Adrenal gland (tissue), 12 donors: ENCODE results near the gene RALY. TPM values are rescaled to one million over a fixed set of nuclear protein-coding genes. Genes with fewer than 3 reads are reported as not detected.
A peak's percentile ranks its signal among the peaks of the same experiment; 100 is the strongest.

ENCODE experiments used
- DNase-seq, 7 donors: peaks; one replicate each; pipeline ENCODE4 v3.0.0-alpha.2; 2019 to 2020
- H3K27ac ChIP-seq, 5 donors: fragments of 200-600 bp; sonication (generic) in 4 of 5; 1 replicate in 3 of 5; 2 replicates in 2 of 5; pipeline versions ENCODE4 v1.5.1 to v1.8.0; 2016 to 2020; ENCODE audit warnings: mild to moderate bottlenecking in 1 of 5
- H3K27me3 ChIP-seq: fragments of 200-600 bp; 2 replicates; pipeline ENCODE4 v1.8.0; 2021
- H3K36me3 ChIP-seq, 2 donors: fragments of 200-600 bp; replicated peaks in 1 of 2; 1 replicate in 1 of 2; 2 replicates in 1 of 2; pipeline versions ENCODE4 v1.5.1 to v1.8.0; 2018 to 2022
- H3K4me1 ChIP-seq, 2 donors: fragments of 200-600 bp; replicated peaks in 1 of 2; 1 replicate in 1 of 2; 2 replicates in 1 of 2; pipeline versions ENCODE4 v1.5.1 to v1.8.0; 2018 to 2021
- H3K4me3 ChIP-seq, 4 donors: fragments of 200-600 bp; sonication (generic) in 3 of 4; one replicate each; pipeline ENCODE4 v1.5.1; 2016 to 2018
- H3K9me3 ChIP-seq, 3 donors: fragments of 200-600 bp; sonication (generic) in 1 of 3; replicated peaks in 1 of 3; 1 replicate in 2 of 3; 2 replicates in 1 of 3; pipeline versions ENCODE4 v1.5.1 to v1.8.0; 2016 to 2021
- CTCF ChIP-seq, 6 experiments: fragments of 450-650 bp in 4 of 6; fragments of 200-600 bp in 2 of 6; sonication (generic) in 1 of 6; IDR thresholded peaks; 1 replicate in 5 of 6; 2 replicates in 1 of 6; pipeline versions ENCODE4 v1.5.1 to v1.8.0; 2016 to 2021; ENCODE audit warnings: antibody characterized with exemption in 6 of 6, mild to moderate bottlenecking in 2 of 6, moderate library complexity in 1 of 6
- POLR2A ChIP-seq, 2 donors: fragments of 450-650 bp; IDR thresholded peaks; one replicate each; pipeline ENCODE4 v1.6.1; 2017; ENCODE audit warnings: antibody characterized with exemption in 2 of 2, mild to moderate bottlenecking in 2 of 2, moderate library complexity in 1 of 2
- WGBS, 4 donors: extraction: QIAGEN DNeasy Blood & Tissue Kit in 2 of 4; methylation state at CpG; one replicate each; pipeline versions ENCODE4 v1.1.5 to v1.1.7; 2013 to 2017; 5-methylcytosine and 5-hydroxymethylcytosine counted together
- intact Hi-C, 2 donors: fragments of 100-400 bp; cut with DNase I; formaldehyde crosslinking; loops; one replicate each; pipeline versions ENCODE4 v1.14.1 to v1.15.0; 2022 to 2023
- polyA plus RNA-seq, 3 donors: library from polyadenylated mRNA; stranded (reverse); fragments of 200-250 nt in 2 of 3; fragments of 350-450 nt in 1 of 3; fragmentation: Illumina TruSeq in 1 of 3; extraction: RNeasy Lipid Tissue Mini Kit (QIAGEN cat#74804) in 1 of 3; gene quantifications; one replicate each; pipeline ENCODE4 v1.2.3, GENCODE V29; 2013 to 2014
- total RNA-seq, 9 donors: library from RNA; depleted of rRNA in 4 of 9; stranded (reverse); fragments of >200 nt in 4 of 9; fragments of 120-200 nt in 1 of 9; fragmentation: NEBNext Ultra II Directional in 1 of 9; extraction: Animal tissue kit (Norgen Biotek cat#: 25700) in 1 of 9; gene quantifications; one replicate each; pipeline versions ENCODE4 v1.1.0 to v1.2.4, GENCODE V29; 2013 to 2023
- donor health status: healthy with polysubstance abuse.
- donor health status: Bipolar disorder and iron deficiency.
- donor health status: DM: yes; HTN: yes; CAD: no.
- donor health status: DM: no; HTN: no; CAD: no.
- donor health status: DM: no; HTN: no; CAD: no.
- donor health status: DM: yes; HTN: yes; CAD: no.

RALY gene
- total and polyA plus RNA-seq, 12 donors: 30.0 to 128 (median 78.1) TPM

- Histone ChIP-seq H3K9me3 (no peaks in the 10 kb centered on the region), H3K36me3 (peaks cover 0 to 58% of the 10 kb centered on the region in 2 donors), H3K4me3 (no peak overlapping the region), H3K27me3 (no peaks in the 10 kb centered on the region), H3K27ac (no peak overlapping the region), H3K4me1 (peaks cover 0 to 11% of the 10 kb centered on the region in 2 donors)
- WGBS, 4 donors: 88 to 95% (median 91%) methylated on average over 5 of the region's 5 CpGs
- TF ChIP-seq POLR2A (IDR thresholded peaks at IDR 0.05) (no peak), CTCF (IDR thresholded peaks at IDR 0.05) (no peak)
- peak in 2 of 7 donors; percentile 3 to 20 for DNase-seq
- intact Hi-C loops: no loop called here
Measured at GRCh38 chr20:34085544-34086040, 91.9 kb downstream of the RALY start.

- TF ChIP-seq POLR2A (IDR thresholded peaks at IDR 0.05): no peak
- no peak for TF ChIP-seq CTCF (IDR thresholded peaks at IDR 0.05)
- Histone ChIP-seq H3K9me3 (no peaks in the 10 kb centered on the region), H3K4me1 (peaks cover 0 to 3% of the 10 kb centered on the region in 2 donors), H3K27ac (no peak overlapping the region), H3K4me3 (no peak overlapping the region), H3K27me3 (no peaks in the 10 kb centered on the region), H3K36me3 (peaks cover 0 to 80% of the 10 kb centered on the region in 2 donors)
- intact Hi-C loops: no loop called here
- WGBS, 4 donors: 86 to 94% (median 88%) methylated on average over 15 of the region's 15 CpGs
- peak in 1 of 7 donors; percentile 33 for DNase-seq
Measured at GRCh38 chr20:34088305-34089174, 94.8 kb downstream of the RALY start.

GRCh38 chr20:34089175-34089479 lies 95.4 kb downstream of the RALY start:
- Histone ChIP-seq H3K36me3 (peaks cover 0 to 86% of the 10 kb centered on the region in 2 donors), H3K9me3 (no peaks in the 10 kb centered on the region), H3K27ac (no peak overlapping the region), H3K27me3 (no peaks in the 10 kb centered on the region), H3K4me1 (no peaks in the 10 kb centered on the region), H3K4me3 (no peak overlapping the region)
- WGBS, 4 donors: 80 to 94% (median 88%) methylated on average over 2 to 5 of the region's 5 CpGs
- TF ChIP-seq CTCF (IDR thresholded peaks at IDR 0.05): no peak
- no peak for TF ChIP-seq POLR2A (IDR thresholded peaks at IDR 0.05)
- intact Hi-C loops: no loop called here
- DNase-seq: peak in 1 of 7 donors; percentile 31

- peaks cover 0 to 88% of the 10 kb centered on the region in 2 donors for H3K36me3 ChIP-seq
- 47 to 90% (median 68%) methylated on average over 13 of the region's 13 CpGs for WGBS, 4 donors
- intact Hi-C loops: no loop called here
- H3K9me3 ChIP-seq: no peaks in the 10 kb centered on the region
- TF ChIP-seq POLR2A (IDR thresholded peaks at IDR 0.05): no peak
- TF ChIP-seq CTCF (IDR thresholded peaks at IDR 0.05): no peak
- no peaks in the 10 kb centered on the region for H3K4me1 ChIP-seq
- peak in 4 of 7 donors; percentile 37 to 65 (median 48) for DNase-seq
- H3K4me3 ChIP-seq: no peak overlapping the region
- no peaks in the 10 kb centered on the region for H3K27me3 ChIP-seq
- peak overlapping the region in 2 of 5 donors; percentile 17 to 28 for H3K27ac ChIP-seq
Measured at GRCh38 chr20:34089655-34090345, 96.1 kb downstream of the RALY start.
